ENCODE data around the gene TBX15. TPM values are rescaled to one million over a fixed set of nuclear protein-coding genes. Genes with fewer than 3 reads are reported as not detected.
"Not testable (repeated sequence)": the region's sequence is repeated elsewhere in the genome, so short reads cannot be mapped to it uniquely, and the experiment has no call there.

TBX15 gene
- total and polyA plus RNA-seq, 9 of the 15 experiments (the other 6 are each of a cell fraction or from before 2014, with no cell fraction given) = 0.03 to 3.4 (median 2.3) TPM

DNA sequence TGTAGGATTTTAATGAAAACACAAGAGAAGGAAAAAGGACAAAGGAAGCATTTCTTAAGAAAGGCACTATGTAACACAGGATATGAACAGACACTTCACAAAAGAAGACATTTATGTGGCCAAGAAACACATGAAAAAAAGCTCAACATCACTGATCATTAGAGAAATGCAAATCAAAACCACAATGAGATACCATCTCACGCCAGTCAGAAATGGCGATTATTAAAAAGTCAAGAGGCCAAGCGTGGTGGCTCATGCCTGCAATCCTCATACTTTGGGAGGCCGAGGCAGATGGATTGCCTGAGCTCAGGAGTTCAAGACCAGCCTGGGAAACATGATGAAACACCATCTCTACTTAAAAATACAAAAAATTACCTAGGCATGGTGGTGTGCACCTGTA, 71.8 kb downstream of the TBX15 start:
- ATAC-seq; CTCF ChIA-PET (ENCODE audit: low intra/inter-chr PET ratio): not testable (repeated sequence)
- WGBS (ENCODE audit: insufficient coverage, low coverage, missing lambda C conversion rate) = 15% methylated on average over 4 of the region's 4 CpGs

GRCh38 chr1:118914379-118915161, 73.6 kb downstream of the TBX15 start:
- in situ Hi-C loops (cut with MboI) = no loop called here
- intact Hi-C loops (cut with micrococcal nuclease) = no loop called here
- H3K36me3 ChIP-seq (ENCODE audit: control insufficient read depth, insufficient read depth, low read length) = no peaks in the 10 kb centered on the region
- H4K20me1 ChIP-seq (replicated peaks; ENCODE audit: control insufficient read depth, insufficient read depth, low read length) = no peaks in the 10 kb centered on the region
- no peaks in the 10 kb centered on the region for H3K27me3 ChIP-seq (ENCODE audit: control insufficient read depth in 2 of 2, insufficient read depth in 2 of 2, low read length in 2 of 2)
- no peak overlapping the region for H3K4me2 ChIP-seq (ENCODE audit: insufficient read depth, low read length)
- no peak overlapping the region for H3K9ac ChIP-seq (ENCODE audit: insufficient read depth in 1 of 2, low read depth in 2 of 2, low read length in 2 of 2)
- H3K27ac ChIP-seq (ENCODE audit: extremely low read depth, low read depth, low read length) = no peak overlapping the region
- 7% methylated on average over 2 of the region's 2 CpGs for WGBS (ENCODE audit: insufficient coverage, low coverage, missing lambda C conversion rate)
- no peak for DNase-seq (ENCODE audit: extremely low read depth in 1 of 4, low spot score in 3 of 4)
- no peak overlapping the region for H3K4me3 ChIP-seq
- no peaks in the 10 kb centered on the region for H3K79me2 ChIP-seq (ENCODE audit: control insufficient read depth, insufficient read depth, low read length)
- BruUV-seq (replicated peaks) = no TSS peak
- no peak overlapping the region for H2AFZ ChIP-seq (ENCODE audit: low read depth, low read length)
- no peaks in the 10 kb centered on the region for H3K9me1 ChIP-seq (ENCODE audit: control insufficient read depth, insufficient read depth, low read length)
- H3K4me1 ChIP-seq (replicated peaks in 1 of 2; ENCODE audit: control insufficient read depth in 2 of 2, insufficient read depth in 2 of 2, low read length in 2 of 2) = no peaks in the 10 kb centered on the region
- CTCF ChIA-PET (ENCODE audit: low intra/inter-chr PET ratio) = no interaction called here
- POLR2A ChIA-PET = no interaction called here
- FAIRE-seq = no peak
- ATAC-seq = no peak
- no peaks in the 10 kb centered on the region for H3K9me3 ChIP-seq (replicated peaks; ENCODE audit: control insufficient read depth, insufficient read depth, low read depth, low read length)
- TF ChIP-seq ZNF639 (CRISPR knock-in tag; conservative IDR thresholded peaks at IDR 0.05 in 1 of 2, IDR thresholded peaks at IDR 0.05 in 1 of 2) = no peak
- no peak for TF ChIP-seq ZNF354B (CRISPR knock-in tag; IDR thresholded peaks at IDR 0.05)
- TF ChIP-seq, protein P1, sequence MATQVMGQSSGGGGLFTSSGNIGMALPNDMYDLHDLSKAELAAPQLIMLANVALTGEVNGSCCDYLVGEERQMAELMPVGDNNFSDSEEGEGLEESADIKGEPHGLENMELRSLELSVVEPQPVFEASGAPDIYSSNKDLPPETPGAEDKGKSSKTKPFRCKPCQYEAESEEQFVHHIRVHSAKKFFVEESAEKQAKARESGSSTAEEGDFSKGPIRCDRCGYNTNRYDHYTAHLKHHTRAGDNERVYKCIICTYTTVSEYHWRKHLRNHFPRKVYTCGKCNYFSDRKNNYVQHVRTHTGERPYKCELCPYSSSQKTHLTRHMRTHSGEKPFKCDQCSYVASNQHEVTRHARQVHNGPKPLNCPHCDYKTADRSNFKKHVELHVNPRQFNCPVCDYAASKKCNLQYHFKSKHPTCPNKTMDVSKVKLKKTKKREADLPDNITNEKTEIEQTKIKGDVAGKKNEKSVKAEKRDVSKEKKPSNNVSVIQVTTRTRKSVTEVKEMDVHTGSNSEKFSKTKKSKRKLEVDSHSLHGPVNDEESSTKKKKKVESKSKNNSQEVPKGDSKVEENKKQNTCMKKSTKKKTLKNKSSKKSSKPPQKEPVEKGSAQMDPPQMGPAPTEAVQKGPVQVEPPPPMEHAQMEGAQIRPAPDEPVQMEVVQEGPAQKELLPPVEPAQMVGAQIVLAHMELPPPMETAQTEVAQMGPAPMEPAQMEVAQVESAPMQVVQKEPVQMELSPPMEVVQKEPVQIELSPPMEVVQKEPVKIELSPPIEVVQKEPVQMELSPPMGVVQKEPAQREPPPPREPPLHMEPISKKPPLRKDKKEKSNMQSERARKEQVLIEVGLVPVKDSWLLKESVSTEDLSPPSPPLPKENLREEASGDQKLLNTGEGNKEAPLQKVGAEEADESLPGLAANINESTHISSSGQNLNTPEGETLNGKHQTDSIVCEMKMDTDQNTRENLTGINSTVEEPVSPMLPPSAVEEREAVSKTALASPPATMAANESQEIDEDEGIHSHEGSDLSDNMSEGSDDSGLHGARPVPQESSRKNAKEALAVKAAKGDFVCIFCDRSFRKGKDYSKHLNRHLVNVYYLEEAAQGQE (IDR thresholded peaks at IDR 0.05; ENCODE audit: borderline replicate concordance) = no peak
- TF ChIP-seq, protein P1 (CRISPR knock-in tag; IDR thresholded peaks at IDR 0.05; ENCODE audit: low read depth) = no peak

More for the DNA sequence above, 71.8 kb downstream of the TBX15 start:
- H3K79me2 ChIP-seq (ENCODE audit: control insufficient read depth, insufficient read depth, low read length); H3K4me1 ChIP-seq (replicated peaks in 1 of 2; ENCODE audit: control insufficient read depth in 2 of 2, insufficient read depth in 2 of 2, low read length in 2 of 2); BruUV-seq (replicated peaks); H4K20me1 ChIP-seq (replicated peaks; ENCODE audit: control insufficient read depth, insufficient read depth, low read length); H3K4me3 ChIP-seq; H3K4me2 ChIP-seq (ENCODE audit: insufficient read depth, low read length); H3K36me3 ChIP-seq (ENCODE audit: control insufficient read depth, insufficient read depth, low read length); DNase-seq (ENCODE audit: extremely low read depth in 1 of 4, low spot score in 3 of 4); in situ Hi-C loops (cut with MboI); H3K27me3 ChIP-seq (ENCODE audit: control insufficient read depth in 2 of 2, insufficient read depth in 2 of 2, low read length in 2 of 2); H3K9me3 ChIP-seq (replicated peaks; ENCODE audit: control insufficient read depth, insufficient read depth, low read depth, low read length); FAIRE-seq; H3K9me1 ChIP-seq (ENCODE audit: control insufficient read depth, insufficient read depth, low read length); H3K27ac ChIP-seq (ENCODE audit: extremely low read depth, low read depth, low read length); H2AFZ ChIP-seq (ENCODE audit: low read depth, low read length); H3K9ac ChIP-seq (ENCODE audit: insufficient read depth in 1 of 2, low read depth in 2 of 2, low read length in 2 of 2); intact Hi-C loops (cut with micrococcal nuclease): not testable (repeated sequence)
- POLR2A ChIA-PET = interaction anchor here (0.6 kb wide), 2 partner anchors 84 to 616 kb away, joined by 3 read pairs; no protein-coding TSS in a partner anchor
